DND-41 (cell line): Measurements from ENCODE around the gene MSI2.
A peak's percentile ranks its signal among the peaks of the same experiment; 100 is the strongest.

ENCODE experiments used
- ATAC-seq: fragments of 200-7000 bp; cut with Tn5 transposase; 3 replicates; pipeline ENCODE4 v1.9.1; 2021; ENCODE audit warnings: low read depth; ENCODE audit not compliant: insufficient read depth
- DNase-seq: peaks from one replicate; pipeline ENCODE4 v3.0.0-alpha.2; 2020
- H2AFZ ChIP-seq: 2 replicates; pipeline ENCODE4 v1.6.0; 2012; ENCODE audit warnings: low read depth, low read length
- H3K27ac ChIP-seq: 2 replicates; pipeline ENCODE4 v1.5.1; 2012; ENCODE audit warnings: low read length, inconsistent platforms
- H3K27me3 ChIP-seq: fragments of 200-600 bp; sonication (generic); 2 replicates; pipeline ENCODE4 v1.6.0; 2012; ENCODE audit warnings: low read length, mild to moderate bottlenecking, inconsistent platforms; ENCODE audit not compliant: insufficient read depth, poor library complexity
- H3K36me3 ChIP-seq: 2 replicates; pipeline ENCODE4 v1.5.1; 2012; ENCODE audit warnings: low read length, inconsistent platforms; ENCODE audit not compliant: insufficient read depth
- H3K4me1 ChIP-seq: 2 replicates; pipeline ENCODE4 v1.5.1; 2012; ENCODE audit warnings: mild to moderate bottlenecking, low read length; ENCODE audit not compliant: insufficient read depth
- H3K4me2 ChIP-seq: 2 replicates; pipeline ENCODE4 v1.6.0; 2012; ENCODE audit warnings: mild to moderate bottlenecking, moderate library complexity, low read length, inconsistent platforms; ENCODE audit not compliant: insufficient read depth
- H3K4me3 ChIP-seq, 2 experiments: fragments of 200-600 bp in 1 of 2; shearing (Covaris generic) in 1 of 2; 2 replicates each; pipeline ENCODE4 v1.5.1; 2012 to 2016; ENCODE audit warnings: inconsistent platforms in 2 of 2, low read length in 2 of 2, mild to moderate bottlenecking in 2 of 2, low read depth in 1 of 2, moderate library complexity in 1 of 2
- H3K79me2 ChIP-seq: 2 replicates; pipeline ENCODE4 v1.6.0; 2012; ENCODE audit warnings: low read length, inconsistent platforms; ENCODE audit not compliant: insufficient read depth
- H3K9ac ChIP-seq: 2 replicates; pipeline ENCODE4 v1.6.0; 2012; ENCODE audit warnings: low read depth, mild to moderate bottlenecking, inconsistent platforms, low read length, moderate library complexity
- H3K9me3 ChIP-seq: 2 replicates; pipeline ENCODE4 v1.5.1; 2012; ENCODE audit warnings: low read length, moderate library complexity, mild to moderate bottlenecking, inconsistent platforms; ENCODE audit not compliant: insufficient read depth, severe bottlenecking
- H4K20me1 ChIP-seq: 2 replicates; pipeline ENCODE4 v1.6.0; 2012; ENCODE audit warnings: low read length; ENCODE audit not compliant: insufficient read depth
- EZH2 ChIP-seq: IDR thresholded peaks from 3 replicates; pipeline ENCODE4 v1.6.1; 2012; ENCODE audit warnings: borderline replicate concordance, low read depth, mild to moderate bottlenecking, moderate library complexity, low read length, inconsistent platforms; ENCODE audit not compliant: severe bottlenecking
- TF ChIP-seq, protein P1 (sequence below): IDR thresholded peaks from 2 replicates; pipeline ENCODE4 v1.5.1; 2012; ENCODE audit warnings: borderline replicate concordance, low read length, moderate library complexity, mild to moderate bottlenecking; ENCODE audit not compliant: poor library complexity, severe bottlenecking; ENCODE audit errors: extremely low read depth

Gene MSI2

DNA sequence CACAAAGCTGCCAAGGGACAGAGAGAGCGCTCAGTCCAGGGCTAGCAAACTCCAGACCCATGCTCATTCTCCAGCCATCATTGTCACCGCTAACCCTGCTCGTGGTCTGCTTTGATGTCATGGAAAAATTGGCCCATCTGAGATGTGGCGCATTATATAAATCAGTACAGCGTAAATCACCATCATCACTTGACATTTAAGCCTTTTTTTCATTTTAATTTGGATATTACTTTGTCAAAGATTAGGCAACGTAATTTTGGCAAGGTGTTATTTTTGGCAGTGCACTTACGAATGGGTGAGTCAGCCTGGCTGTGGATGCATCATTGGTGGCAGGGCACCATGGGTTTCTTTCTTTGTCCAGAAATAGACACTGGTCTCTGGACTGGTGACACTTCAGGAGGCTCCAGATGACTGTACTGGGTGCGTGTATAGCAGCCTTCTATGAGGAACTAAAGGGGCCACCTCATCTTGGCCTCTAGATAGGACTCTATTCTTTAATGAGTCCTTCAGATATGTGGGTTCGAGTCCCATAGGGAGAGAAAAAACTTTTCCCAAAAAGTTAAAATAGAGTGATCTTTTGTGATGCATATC lies 166.3 kb downstream of the MSI2 start:
- no peak overlapping the region for H2AFZ ChIP-seq
- ATAC-seq (no peak), DNase-seq (no peak)
- 0 out of 2 replicates have a peak, but pooled peaks cover 2% of the 10 kb centered on the region for H4K20me1 ChIP-seq
- no peak overlapping the region for H3K9ac ChIP-seq
- H3K27me3 ChIP-seq = no peaks in the 10 kb centered on the region
- H3K4me3 ChIP-seq = no peak overlapping the region
- H3K27ac ChIP-seq = peak overlapping the region; percentile 61
- no peak overlapping the region for H3K4me2 ChIP-seq
- TF ChIP-seq EZH2 = no peak
- TF ChIP-seq, protein P1, sequence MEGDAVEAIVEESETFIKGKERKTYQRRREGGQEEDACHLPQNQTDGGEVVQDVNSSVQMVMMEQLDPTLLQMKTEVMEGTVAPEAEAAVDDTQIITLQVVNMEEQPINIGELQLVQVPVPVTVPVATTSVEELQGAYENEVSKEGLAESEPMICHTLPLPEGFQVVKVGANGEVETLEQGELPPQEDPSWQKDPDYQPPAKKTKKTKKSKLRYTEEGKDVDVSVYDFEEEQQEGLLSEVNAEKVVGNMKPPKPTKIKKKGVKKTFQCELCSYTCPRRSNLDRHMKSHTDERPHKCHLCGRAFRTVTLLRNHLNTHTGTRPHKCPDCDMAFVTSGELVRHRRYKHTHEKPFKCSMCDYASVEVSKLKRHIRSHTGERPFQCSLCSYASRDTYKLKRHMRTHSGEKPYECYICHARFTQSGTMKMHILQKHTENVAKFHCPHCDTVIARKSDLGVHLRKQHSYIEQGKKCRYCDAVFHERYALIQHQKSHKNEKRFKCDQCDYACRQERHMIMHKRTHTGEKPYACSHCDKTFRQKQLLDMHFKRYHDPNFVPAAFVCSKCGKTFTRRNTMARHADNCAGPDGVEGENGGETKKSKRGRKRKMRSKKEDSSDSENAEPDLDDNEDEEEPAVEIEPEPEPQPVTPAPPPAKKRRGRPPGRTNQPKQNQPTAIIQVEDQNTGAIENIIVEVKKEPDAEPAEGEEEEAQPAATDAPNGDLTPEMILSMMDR = no peak
- no peaks in the 10 kb centered on the region for H3K9me3 ChIP-seq
- H3K4me1 ChIP-seq = peaks cover 88% of the 10 kb centered on the region
- peaks cover 82% of the 10 kb centered on the region for H3K36me3 ChIP-seq
- H3K79me2 ChIP-seq = peaks cover 99% of the 10 kb centered on the region

DNA sequence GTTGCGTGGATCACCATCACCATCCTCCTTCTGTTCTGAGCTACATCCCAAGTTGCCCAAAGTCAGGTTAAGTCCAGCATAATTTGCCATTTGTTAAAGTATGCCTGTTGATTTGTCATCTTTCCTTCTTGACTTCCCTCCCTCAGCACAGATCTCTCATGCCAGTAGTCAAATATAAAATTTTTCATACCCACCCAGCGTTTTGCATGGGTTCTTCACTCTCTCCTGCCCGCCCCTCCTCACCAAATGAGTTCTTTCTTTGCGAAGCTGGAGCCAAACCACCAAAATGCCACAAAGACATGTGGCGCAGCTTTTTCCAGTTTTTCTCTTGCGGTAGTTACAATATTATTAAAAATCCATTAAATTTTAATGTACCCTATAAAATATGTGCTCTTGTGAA lies 167.2 kb downstream of the MSI2 start:
- Histone ChIP-seq H3K9me3 (no peaks in the 10 kb centered on the region), H3K4me2 (no peak overlapping the region), H3K79me2 (peaks cover 99% of the 10 kb centered on the region), H2AFZ (no peak overlapping the region), H3K4me3 (no peak overlapping the region), H3K27ac (peak overlapping the region; percentile 73), H3K36me3 (peaks cover 76% of the 10 kb centered on the region), H4K20me1 (0 out of 2 replicates have a peak, but pooled peaks cover 2% of the 10 kb centered on the region), H3K4me1 (peaks cover 88% of the 10 kb centered on the region), H3K9ac (no peak overlapping the region), H3K27me3 (no peaks in the 10 kb centered on the region)
- TF ChIP-seq EZH2 = no peak
- TF ChIP-seq, protein P1 = no peak
- ATAC-seq (no peak), DNase-seq (no peak)

DNA sequence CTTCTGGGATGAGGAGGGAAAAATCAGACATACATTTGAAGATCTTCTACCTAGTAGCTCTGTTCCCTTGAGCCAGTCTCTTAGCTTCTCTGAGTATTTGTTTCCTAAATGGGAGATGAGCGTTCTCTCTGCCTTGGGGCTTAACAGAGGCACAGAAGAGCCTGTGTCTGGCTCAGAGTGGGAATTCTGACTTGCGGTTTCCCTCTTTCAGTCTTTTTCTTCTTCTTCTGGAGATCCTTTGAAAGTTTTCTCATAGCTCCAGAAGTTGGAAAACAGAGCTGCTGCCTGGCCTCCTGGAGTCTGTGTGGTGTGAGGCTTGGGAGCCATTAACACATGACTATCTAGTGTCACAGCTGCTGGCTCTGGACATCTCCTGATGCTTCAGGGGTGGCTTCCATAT lies 167.9 kb downstream of the MSI2 start:
- Histone ChIP-seq H3K4me2 (no peak overlapping the region), H3K27me3 (no peaks in the 10 kb centered on the region), H3K4me1 (peaks cover 94% of the 10 kb centered on the region), H3K27ac (peak overlapping the region; percentile 73), H3K4me3 (no peak overlapping the region), H4K20me1 (0 out of 2 replicates have a peak, but pooled peaks cover 2% of the 10 kb centered on the region), H2AFZ (no peak overlapping the region), H3K79me2 (peaks cover 99% of the 10 kb centered on the region), H3K9ac (no peak overlapping the region), H3K36me3 (peaks cover 82% of the 10 kb centered on the region), H3K9me3 (no peaks in the 10 kb centered on the region)
- DNase-seq (no peak), ATAC-seq (no peak)
- no peak for TF ChIP-seq EZH2
- TF ChIP-seq, protein P1 = no peak

DNA sequence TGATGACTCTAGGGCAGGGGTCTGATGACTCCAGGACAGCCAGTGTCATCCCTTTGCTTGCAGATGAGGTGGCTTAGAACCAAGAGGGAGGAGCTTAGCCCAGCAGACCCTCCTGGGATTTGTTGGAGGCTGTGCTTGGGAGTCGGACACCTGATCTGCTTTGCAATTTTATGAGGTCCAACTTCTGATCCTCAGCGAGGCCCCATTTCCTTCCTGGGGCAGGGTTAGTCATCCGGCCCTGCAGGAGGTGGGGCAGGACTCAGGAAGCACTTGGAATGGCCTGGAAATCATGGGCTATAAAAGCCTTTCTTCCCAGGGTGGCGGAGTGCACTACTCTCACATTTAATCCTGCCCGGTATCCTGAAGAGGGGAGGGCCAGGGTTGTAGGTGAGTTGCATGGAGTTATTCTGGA lies 168.5 kb downstream of the MSI2 start:
- no peak overlapping the region for H3K9ac ChIP-seq
- H3K27ac ChIP-seq = peak overlapping the region; percentile 73
- H4K20me1 ChIP-seq = no peaks in the 10 kb centered on the region
- H2AFZ ChIP-seq = no peak overlapping the region
- no peaks in the 10 kb centered on the region for H3K27me3 ChIP-seq
- no peak overlapping the region for H3K4me2 ChIP-seq
- no peak overlapping the region for H3K4me3 ChIP-seq
- H3K36me3 ChIP-seq = peaks cover 83% of the 10 kb centered on the region
- TF ChIP-seq EZH2 = no peak
- TF ChIP-seq, protein P1 = no peak
- no peak for ATAC-seq
- no peaks in the 10 kb centered on the region for H3K9me3 ChIP-seq
- H3K79me2 ChIP-seq = peaks cover 100% of the 10 kb centered on the region
- H3K4me1 ChIP-seq = peaks cover 95% of the 10 kb centered on the region
- DNase-seq = no peak
